Islet of Langerhans (tissue), 1 donor: Measurements from ENCODE around the gene VSX1.

ENCODE experiments used
- FAIRE-seq: peaks from one replicate; lab custom pipeline; 2011; peaks lifted over from hg19 to GRCh38; lab: Jason Lieb, UNC

Gene VSX1

GRCh38 chr20:25065625-25066338 is 16.2 kb downstream of the VSX1 start:
- peak; percentile 56 for FAIRE-seq

- no peak for FAIRE-seq
These were observed 16.8 kb downstream of the VSX1 start for GRCh38 chr20:25065072-25065624.

DNA sequence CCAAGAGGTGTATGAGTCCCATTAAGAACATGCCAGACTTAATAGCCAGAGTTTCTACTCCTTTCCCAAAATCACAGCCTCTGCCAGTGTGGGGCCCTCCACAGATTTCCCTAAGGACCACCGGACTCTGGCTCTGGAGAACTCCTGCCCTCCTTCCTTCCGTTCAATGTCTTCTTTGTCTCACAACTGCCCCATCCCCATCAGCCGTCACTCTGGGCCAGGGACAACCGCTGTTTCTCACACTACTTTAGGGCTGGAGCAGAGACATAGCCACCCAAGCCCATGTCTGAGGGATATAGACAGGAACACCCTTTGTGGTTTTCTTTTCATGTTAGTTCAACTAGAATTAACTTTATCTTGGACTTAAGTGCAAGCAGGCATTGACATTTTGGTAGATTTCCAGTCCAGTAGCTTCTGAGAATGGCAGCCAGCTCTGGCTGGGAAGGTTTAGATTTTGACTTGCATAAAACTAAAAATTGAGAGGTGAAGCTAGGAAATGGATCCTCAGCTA is 17.3 kb downstream of the VSX1 start:
- no peak for FAIRE-seq

DNA sequence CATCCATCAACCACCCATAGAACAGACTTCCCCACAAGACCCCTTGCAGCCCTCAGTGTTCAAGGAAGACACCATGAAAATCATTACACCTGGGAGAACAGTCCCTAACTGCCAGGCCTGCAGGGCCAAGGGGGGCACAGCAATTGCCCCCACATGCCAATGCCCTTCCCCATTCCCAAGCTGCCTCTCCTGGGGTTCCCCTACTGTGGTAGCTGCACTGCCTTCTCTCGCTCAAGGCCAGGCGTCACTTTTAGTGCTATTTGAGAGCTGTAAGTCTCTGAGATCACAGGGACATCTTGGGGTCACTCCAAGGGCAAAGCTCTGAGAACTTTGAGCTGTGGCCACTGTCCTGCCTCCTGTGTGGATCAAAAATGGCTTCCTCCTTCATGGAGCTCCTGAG is 18.0 kb downstream of the VSX1 start:
- no peak for FAIRE-seq

DNA sequence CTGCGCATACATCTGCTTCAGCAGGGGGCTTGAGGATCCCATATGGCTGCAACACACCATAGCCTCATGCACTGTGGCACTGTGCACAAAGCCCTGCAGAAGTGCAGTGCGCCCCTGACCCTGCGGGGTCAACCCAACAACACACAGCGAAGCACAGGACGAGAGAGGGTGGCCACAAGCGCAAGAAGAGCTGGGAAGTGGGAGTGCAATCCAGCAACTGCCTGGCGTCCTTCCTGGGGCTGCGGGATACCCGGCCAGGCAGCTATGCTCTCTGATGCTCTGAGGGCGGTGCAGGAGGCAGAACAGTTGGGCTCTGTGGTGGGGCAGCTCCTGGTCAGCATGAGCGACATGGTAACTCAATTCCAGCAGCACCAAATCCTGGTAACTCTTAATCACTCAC is 18.4 kb downstream of the VSX1 start:
- FAIRE-seq = no peak

GRCh38 chr20:25062841-25063240 is 19.1 kb downstream of the VSX1 start:
- no peak for FAIRE-seq

DNA sequence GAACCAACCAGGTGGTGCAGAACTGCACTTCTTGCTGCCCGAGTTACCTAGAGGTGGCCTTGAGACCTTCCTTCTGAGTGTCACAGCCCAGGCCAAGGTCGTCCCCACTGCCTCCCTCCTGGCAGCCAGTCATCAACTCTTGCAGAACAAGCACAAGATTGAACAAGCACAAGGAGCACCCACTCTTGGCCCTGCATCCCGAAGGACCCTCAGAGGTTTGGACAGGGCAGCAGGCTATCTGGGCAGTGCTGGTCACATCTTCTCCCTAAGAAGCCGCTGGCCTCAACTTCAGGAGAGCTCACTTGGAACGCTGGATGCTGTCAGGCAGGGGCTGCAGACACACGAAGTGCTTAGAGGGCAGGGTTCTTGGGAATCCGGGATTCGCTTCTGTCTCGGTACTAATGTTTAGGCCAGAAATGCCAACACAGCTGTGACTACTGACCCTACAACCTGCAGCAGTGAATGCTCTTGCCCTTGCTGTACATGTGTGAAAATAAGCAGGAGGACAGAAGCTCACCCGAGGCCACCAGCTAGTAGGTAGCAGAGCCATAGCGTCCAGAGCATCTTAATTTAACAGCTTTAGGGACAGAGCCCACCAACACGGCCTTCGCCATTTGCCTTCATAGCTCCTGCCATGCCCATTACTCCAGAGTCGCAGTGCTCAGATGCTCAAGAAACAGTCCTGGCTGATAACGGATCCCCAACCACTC is 20.0 kb downstream of the VSX1 start:
- FAIRE-seq = no peak

- no peak for FAIRE-seq
These were observed 20.7 kb downstream of the VSX1 start for GRCh38 chr20:25061103-25061799.

- FAIRE-seq = no peak
These were observed 22.0 kb downstream of the VSX1 start for GRCh38 chr20:25059866-25060465.

DNA sequence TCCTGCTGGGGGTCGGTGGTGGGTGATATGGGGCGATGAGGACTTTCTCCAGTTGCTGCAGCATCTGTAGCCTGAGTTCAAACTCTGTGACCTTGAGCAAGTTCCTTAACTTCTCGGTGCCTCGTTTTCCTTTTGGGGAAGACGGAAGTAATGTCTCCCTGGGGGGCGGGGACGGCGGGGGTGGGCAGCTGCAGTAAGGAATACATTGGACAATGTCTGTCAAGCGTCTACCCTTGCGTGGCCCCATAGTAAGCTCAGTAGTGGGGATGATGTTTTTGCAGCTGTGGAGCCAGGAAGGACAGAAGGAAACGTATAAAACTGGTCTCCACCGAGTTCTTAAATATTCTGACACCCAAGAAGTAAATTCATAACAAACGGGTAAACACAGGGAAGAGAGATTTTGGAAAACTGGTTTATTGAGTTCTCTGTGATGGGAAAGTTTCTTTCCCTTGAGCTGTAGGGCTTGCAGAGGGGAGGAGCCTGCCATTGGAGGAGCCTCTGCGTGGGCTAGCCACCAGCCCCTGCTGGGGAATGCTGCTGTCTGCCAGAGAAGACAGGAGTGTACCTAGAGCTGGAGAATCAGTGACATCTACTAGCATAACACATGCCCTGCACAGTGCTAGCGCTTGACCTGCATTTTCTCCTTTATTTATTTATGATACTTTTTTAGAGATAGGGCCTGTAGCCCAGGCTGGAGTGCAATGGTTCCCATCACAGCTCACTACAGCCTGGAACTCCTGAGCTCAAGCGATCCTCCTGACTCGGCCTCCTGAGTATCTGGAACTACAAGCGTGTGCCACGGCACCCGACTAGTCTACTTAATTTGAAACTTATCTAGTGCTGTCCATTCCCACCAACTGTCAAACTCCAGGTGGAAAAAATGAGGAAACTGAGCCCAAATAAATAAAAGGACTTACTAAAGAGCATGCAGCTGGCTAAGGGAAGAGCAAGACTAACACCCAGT is 22.8 kb downstream of the VSX1 start:
- no peak for FAIRE-seq

- FAIRE-seq = no peak
These were observed 23.7 kb downstream of the VSX1 start, which contains the start of gene ACSS1 for GRCh38 chr20:25058051-25058846. Gene ACSS1, minus strand, starts transcription at chr20:25058139. Its CDS starts 37 bp downstream, at chr20:25058102.

DNA sequence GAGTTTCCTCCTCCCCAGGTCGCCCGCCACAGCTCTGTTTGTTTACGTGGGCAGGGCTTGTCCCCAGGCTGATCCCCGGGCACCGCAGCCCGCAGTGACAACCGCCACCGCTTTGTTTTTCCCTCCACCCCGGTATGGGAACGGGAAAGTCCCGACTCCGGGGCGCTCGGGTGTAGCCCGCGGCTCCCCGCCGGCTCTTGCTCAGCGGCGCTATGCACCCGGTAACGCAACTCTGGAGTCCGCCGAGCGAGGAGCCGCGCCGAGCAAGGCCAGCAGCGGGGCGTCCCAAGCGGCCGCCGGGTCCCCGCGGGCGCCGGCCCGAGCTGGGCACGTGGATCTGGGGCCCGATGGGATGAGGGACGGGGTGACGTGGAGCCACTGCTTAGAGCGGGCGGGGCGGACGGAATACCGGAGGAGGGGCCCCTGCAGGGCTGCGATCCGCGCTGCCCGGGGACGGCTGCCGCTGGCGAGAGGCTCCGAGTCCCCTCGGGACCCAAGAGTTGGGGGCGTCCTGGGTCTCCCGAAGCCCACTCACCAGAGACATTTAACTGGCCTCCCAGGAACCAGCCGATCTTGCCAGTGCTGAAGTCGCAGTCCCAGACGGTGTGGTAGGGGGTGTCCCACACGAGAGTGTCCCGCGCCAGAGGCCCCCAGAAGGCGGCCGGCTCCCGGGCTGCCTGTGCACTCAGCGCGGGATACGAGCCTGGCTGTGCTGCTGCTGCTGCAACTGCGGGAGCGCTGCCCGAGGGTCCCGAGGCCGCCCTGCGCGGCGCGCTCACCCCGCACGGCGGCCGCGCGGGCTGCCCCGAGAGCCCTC is 24.5 kb downstream of the VSX1 start:
- FAIRE-seq = no peak

- no peak for FAIRE-seq
These were observed 25.2 kb downstream of the VSX1 start for GRCh38 chr20:25056690-25057233.

GRCh38 chr20:25055711-25056495 is 26.0 kb downstream of the VSX1 start:
- FAIRE-seq = no peak

- FAIRE-seq = no peak
These were observed 26.8 kb downstream of the VSX1 start for GRCh38 chr20:25054995-25055629.

- no peak for FAIRE-seq
These were observed 27.7 kb downstream of the VSX1 start for GRCh38 chr20:25054096-25054820.
